ENCODE results near the gene SRMS. TPM values are rescaled to one million over a fixed set of nuclear protein-coding genes. Genes with fewer than 3 reads are reported as not detected.
A peak's percentile ranks its signal among the peaks of the same experiment; 100 is the strongest.

Gene SRMS
- total and polyA plus RNA-seq, 2 donors from 2014 or later, result 0.38 TPM; not detected in 1

DNA sequence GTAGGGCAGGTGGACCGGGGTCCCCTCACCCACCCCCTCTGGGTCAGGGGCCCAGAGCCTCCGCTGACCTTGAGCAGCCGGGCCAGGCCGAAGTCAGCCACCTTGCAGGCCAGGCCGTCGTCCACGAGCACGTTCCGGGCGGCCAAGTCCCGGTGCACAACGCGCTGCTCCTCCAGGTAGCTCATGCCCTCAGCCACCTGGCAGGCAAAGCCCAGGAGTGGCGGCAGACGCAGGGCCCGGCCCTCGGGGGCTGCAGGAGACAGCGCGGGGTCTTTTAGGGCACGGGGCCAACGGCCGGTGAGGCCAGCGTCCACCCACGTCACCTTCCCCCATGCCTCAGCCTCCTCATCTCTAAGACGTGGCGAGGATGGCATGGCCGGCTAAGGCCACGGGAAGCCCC is 6.2 kb downstream of the SRMS start:
- DNase-seq (no peak), FAIRE-seq (no peak)
- no peak overlapping the region for H3K9ac ChIP-seq (ENCODE audit: low read length in 3 of 3)
- no peak overlapping the region for H3K4me3 ChIP-seq (ENCODE audit: low read length in 3 of 3)
- no peak overlapping the region for H3K27ac ChIP-seq (ENCODE audit: low read depth in 2 of 2, low read length in 2 of 2)
- TF ChIP-seq, protein P1, sequence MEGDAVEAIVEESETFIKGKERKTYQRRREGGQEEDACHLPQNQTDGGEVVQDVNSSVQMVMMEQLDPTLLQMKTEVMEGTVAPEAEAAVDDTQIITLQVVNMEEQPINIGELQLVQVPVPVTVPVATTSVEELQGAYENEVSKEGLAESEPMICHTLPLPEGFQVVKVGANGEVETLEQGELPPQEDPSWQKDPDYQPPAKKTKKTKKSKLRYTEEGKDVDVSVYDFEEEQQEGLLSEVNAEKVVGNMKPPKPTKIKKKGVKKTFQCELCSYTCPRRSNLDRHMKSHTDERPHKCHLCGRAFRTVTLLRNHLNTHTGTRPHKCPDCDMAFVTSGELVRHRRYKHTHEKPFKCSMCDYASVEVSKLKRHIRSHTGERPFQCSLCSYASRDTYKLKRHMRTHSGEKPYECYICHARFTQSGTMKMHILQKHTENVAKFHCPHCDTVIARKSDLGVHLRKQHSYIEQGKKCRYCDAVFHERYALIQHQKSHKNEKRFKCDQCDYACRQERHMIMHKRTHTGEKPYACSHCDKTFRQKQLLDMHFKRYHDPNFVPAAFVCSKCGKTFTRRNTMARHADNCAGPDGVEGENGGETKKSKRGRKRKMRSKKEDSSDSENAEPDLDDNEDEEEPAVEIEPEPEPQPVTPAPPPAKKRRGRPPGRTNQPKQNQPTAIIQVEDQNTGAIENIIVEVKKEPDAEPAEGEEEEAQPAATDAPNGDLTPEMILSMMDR (IDR thresholded peaks at IDR 0.05; ENCODE audit: borderline replicate concordance, extremely low read depth, insufficient read depth), result no peak
- intact Hi-C loops (cut with DNase I), result no loop called here
- H3K9me3 ChIP-seq (ENCODE audit: control insufficient read depth in 2 of 3, insufficient read depth in 1 of 3, low read length in 3 of 3), result no peaks in the 10 kb centered on the region
- H3K4me1 ChIP-seq (ENCODE audit: control insufficient read depth in 2 of 3, insufficient read depth in 2 of 3, low read depth in 1 of 3, low read length in 3 of 3), result peaks cover 0 to 4% (median 0%) of the 10 kb centered on the region in 3 donors
- H3K36me3 ChIP-seq (ENCODE audit: control insufficient read depth in 2 of 3, insufficient read depth in 3 of 3, low read length in 3 of 3), result no peaks in the 10 kb centered on the region
- H3K27me3 ChIP-seq (ENCODE audit: control insufficient read depth, insufficient read depth, low read length), result no peaks in the 10 kb centered on the region

DNA sequence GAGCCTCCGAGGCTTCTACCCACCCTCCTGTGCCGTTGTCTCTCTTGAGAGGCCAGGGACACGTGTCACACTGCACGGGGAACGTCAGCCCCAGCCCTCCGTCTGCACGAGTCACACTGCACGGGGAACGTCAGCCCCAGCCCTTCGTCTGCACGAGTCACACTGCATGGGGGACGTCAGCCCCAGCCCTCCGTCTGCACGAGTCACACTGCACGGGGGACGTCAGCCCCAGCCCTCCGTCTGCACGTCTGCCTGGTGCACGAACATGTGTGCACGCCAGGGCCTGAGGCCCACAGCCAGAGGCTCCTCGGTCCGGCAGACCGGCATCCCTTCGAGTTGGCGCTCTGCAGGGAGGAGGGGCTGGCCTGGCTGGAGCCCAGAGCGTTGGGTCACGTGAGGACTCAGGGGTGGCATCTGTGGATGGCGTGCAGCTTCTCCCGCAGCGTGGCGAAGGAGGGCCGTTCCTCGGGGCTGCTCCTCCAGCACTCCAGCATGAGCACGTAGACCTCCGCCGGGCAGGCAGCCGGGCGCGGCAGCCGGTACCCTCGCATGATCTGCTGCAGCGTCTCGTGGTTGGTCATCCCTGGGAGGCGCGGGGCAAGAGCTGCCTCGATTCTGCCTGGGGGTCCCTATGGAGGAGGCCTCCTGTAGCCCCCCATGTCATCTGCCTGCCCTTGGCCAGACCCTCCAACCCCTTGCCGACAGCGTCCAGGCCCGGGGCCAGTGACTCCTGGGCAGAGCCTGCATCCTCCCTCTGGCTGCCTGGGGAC is 6.9 kb downstream of the SRMS start:
- Histone ChIP-seq H3K4me1 (ENCODE audit: control insufficient read depth in 2 of 3, insufficient read depth in 2 of 3, low read depth in 1 of 3, low read length in 3 of 3) (peaks cover 0 to 4% (median 0%) of the 10 kb centered on the region in 3 donors), H3K36me3 (ENCODE audit: control insufficient read depth in 2 of 3, insufficient read depth in 3 of 3, low read length in 3 of 3) (no peaks in the 10 kb centered on the region), H3K4me3 (ENCODE audit: low read length in 3 of 3) (no peak overlapping the region), H3K9ac (ENCODE audit: low read length in 3 of 3) (no peak overlapping the region), H3K27ac (ENCODE audit: low read depth in 2 of 2, low read length in 2 of 2) (no peak overlapping the region), H3K9me3 (ENCODE audit: control insufficient read depth in 2 of 3, insufficient read depth in 1 of 3, low read length in 3 of 3) (no peaks in the 10 kb centered on the region), H3K27me3 (ENCODE audit: control insufficient read depth, insufficient read depth, low read length) (no peaks in the 10 kb centered on the region)
- FAIRE-seq, result no peak
- peak in 1 of 5 donors; percentile 48 for DNase-seq
- TF ChIP-seq, protein P1 (IDR thresholded peaks at IDR 0.05; ENCODE audit: borderline replicate concordance, extremely low read depth, insufficient read depth), result no peak
- intact Hi-C loops (cut with DNase I), result no loop called here

DNA sequence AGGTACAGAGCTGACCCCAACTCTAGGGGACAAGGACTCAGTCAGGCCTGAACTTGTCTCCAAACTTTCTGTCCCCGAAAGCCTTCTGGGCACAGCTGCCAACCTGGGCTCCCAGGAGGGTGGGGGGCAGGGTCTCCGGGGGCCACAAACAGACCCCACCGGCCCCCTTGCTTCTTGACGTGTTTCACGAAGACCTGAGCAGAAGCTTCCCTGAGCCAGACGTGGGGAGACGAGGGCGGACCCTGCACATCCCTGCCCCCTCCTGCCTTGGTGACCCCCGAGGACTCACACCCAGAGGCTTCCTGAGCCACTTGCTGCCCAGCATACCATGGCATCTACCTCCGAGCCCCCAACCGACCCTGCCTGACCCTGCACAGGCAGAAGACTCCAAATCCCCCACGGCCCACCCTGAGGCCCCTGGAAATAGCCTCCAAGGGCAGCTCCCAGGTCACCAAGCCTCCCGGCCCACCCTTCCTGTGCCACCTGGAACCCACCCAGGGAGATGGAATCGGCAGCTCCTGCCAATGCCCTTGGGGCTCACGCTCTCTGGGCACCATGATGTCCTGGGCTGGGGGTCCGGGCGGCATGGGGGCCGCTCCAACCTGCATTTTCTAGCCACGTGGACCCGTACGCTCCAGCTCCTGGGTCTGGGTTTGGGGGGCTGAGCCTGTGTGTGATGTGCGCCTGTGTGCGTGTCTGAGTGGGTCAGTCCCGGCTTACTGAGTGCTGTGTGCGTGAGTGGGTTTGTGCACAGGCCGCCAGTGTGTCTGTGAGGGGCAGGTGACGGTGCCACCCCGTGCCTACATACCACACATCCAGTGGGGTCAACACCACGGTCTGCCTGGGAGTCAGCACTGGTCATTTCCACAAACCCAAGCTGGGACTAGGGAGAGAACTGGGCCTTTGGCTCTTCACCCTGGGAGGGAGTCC is 7.8 kb downstream of the SRMS start:
- no peak for FAIRE-seq
- Histone ChIP-seq H3K27ac (ENCODE audit: low read depth in 2 of 2, low read length in 2 of 2) (no peak overlapping the region), H3K9ac (ENCODE audit: low read length in 3 of 3) (no peak overlapping the region), H3K4me1 (ENCODE audit: control insufficient read depth in 2 of 3, insufficient read depth in 2 of 3, low read depth in 1 of 3, low read length in 3 of 3) (peaks cover 0 to 4% (median 0%) of the 10 kb centered on the region in 3 donors), H3K9me3 (ENCODE audit: control insufficient read depth in 2 of 3, insufficient read depth in 1 of 3, low read length in 3 of 3) (no peaks in the 10 kb centered on the region), H3K36me3 (ENCODE audit: control insufficient read depth in 2 of 3, insufficient read depth in 3 of 3, low read length in 3 of 3) (no peaks in the 10 kb centered on the region), H3K27me3 (ENCODE audit: control insufficient read depth, insufficient read depth, low read length) (no peaks in the 10 kb centered on the region), H3K4me3 (ENCODE audit: low read length in 3 of 3) (no peak overlapping the region)
- no peak for DNase-seq
- TF ChIP-seq, protein P1 (IDR thresholded peaks at IDR 0.05; ENCODE audit: borderline replicate concordance, extremely low read depth, insufficient read depth), result no peak
- intact Hi-C loops (cut with DNase I), result loop anchor here (5.0 kb wide), 1 partner anchor 438 kb away; the partner anchor contains the start of gene SAMD10
